Measurements from ENCODE around the gene KBTBD13.
"Not testable (repeated sequence)": the region's sequence is repeated elsewhere in the genome, so short reads cannot be mapped to it uniquely, and the experiment has no call there.

The KBTBD13 gene

DNA sequence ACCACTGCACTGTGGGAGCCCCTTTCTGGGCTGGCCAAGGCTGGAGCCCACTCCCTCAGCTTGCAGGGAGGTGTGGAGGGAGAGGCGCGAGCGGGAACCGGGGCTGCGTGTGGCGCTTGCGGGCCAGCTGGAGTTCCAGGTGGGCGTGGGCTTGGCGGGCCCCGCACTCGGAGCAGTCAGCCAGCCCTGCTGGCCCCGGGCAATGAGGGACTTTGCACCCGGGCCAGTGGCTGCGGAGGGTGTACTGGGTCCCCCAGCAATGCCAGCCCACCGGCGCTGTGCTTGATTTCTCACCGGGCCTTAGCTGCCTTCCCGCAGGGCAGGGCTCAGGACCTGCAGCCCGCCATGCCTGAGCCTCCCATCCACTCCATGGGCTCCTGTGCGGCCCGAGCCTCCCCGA, 1.6 kb upstream of the KBTBD13 start:
- peaks cover 33% of the 10 kb centered on the region for H3K27me3 Mint-ChIP-seq
- H3K4me3 Mint-ChIP-seq, H3K27ac Mint-ChIP-seq, H3K9me3 Mint-ChIP-seq, ATAC-seq, DNase-seq: not testable (repeated sequence)
- H3K4me1 Mint-ChIP-seq: peaks cover 12% of the 10 kb centered on the region

DNA sequence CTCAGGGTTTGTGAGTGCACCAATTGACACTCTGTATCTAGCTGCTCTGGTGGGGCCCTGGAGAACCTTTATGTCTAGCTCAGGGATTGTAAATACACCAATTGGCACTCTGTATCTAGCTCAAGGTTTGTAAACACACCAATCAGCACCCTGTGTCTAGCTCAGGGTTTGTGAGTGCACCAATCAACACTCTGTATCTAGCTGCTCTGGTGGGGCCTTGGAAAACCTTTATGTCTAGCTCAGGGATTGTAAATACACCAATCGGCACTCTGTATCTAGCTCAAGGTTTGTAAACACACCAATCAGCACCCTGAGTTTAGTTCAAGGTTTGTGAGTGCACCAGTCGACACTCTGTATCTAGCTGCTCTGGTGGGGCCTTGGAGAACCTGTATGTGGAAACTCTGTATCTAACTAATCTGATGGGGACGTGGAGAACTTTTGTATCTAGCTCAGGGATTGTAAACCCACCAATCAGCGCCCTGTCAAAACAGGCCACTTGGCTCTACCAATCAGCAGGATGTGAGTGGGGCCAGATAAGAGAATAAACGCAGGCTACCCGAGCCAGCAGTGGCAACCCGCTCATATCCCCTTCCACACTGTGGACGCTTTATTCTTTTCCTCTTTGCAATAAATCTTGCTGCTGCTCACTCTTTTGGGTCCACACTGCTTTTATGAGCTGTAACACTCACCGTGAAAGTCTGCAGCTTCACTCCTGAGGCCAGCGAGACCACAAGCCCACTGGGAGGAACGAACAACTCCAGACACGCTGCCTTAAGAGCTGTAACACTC, 745 bp upstream of the KBTBD13 start:
- H3K27ac Mint-ChIP-seq, H3K4me3 Mint-ChIP-seq, DNase-seq, H3K9me3 Mint-ChIP-seq, ATAC-seq: not testable (repeated sequence)
- Mint-ChIP-seq H3K4me1 (peaks cover 12% of the 10 kb centered on the region), H3K27me3 (peaks cover 31% of the 10 kb centered on the region)

DNA sequence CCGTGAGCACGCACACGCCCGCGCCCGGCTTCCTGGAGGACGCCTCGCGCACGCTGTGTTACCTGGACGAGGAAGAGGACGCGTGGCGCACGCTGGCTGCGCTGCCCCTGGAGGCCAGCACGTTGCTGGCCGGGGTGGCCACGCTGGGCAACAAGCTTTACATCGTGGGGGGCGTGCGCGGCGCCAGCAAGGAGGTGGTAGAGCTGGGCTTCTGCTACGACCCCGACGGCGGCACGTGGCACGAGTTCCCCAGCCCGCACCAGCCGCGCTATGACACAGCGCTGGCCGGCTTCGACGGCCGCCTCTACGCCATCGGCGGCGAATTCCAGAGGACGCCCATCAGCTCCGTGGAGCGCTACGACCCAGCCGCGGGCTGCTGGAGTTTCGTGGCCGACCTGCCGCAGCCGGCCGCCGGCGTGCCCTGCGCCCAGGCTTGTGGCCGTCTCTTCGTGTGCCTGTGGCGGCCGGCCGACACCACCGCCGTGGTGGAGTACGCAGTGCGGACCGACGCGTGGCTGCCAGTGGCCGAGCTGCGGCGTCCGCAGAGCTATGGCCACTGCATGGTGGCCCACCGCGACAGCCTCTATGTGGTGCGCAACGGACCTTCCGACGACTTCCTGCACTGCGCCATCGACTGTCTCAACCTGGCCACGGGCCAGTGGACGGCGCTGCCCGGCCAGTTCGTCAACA, 890 bp downstream of the KBTBD13 start:
- Mint-ChIP-seq H3K4me3 (peak overlapping the region in 1 of 2 donors; percentile 58), H3K9me3 (no peaks in the 10 kb centered on the region), H3K27me3 (peaks cover 47% of the 10 kb centered on the region), H3K27ac (no peak overlapping the region), H3K4me1 (peaks cover 24% of the 10 kb centered on the region)
- ATAC-seq: no peak
- no peak for DNase-seq

DNA sequence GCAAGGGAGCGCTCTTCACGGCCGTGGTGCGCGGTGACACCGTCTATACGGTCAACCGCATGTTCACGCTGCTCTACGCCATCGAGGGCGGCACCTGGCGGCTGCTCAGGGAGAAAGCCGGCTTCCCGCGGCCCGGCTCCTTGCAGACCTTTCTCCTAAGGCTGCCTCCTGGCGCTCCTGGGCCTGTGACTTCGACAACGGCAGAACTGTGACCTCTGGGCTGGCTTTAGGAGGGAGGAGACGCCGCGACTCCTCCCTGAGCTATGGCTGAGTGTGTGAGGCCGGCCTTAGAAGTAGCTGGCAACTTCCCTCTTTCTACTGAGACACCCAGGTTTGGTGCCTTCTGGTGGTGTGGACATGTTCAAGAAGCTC, 1.4 kb downstream of the KBTBD13 start:
- Mint-ChIP-seq H3K4me1 (peaks cover 29% of the 10 kb centered on the region), H3K9me3 (no peaks in the 10 kb centered on the region), H3K27me3 (peaks cover 53% of the 10 kb centered on the region), H3K4me3 (peak overlapping the region in 1 of 2 donors; percentile 58), H3K27ac (no peak overlapping the region)
- DNase-seq (peak; percentile 49 to 59), ATAC-seq (peak; percentile 84)

DNA sequence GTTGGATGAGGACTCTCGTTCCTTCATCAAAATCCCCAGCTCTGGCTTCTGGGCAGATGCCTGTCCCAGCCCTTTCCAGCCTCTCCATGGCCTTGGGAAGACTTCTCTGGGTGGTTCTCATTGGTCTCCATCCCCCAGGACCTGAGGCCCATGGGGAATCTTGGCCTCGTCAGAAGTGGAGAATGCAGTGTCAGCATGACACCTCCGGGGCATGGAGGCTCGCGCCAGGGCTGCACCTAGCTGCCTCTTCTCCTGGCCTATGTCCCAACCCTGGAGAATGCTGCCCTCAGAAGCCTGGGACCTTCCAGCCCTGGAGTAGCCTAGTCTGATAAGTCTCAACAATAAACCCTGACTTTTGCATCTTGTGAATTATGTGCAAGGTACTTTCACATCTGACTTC, 3.0 kb downstream of the KBTBD13 start:
- H3K27me3 Mint-ChIP-seq: peaks cover 69% of the 10 kb centered on the region
- peaks cover 30% of the 10 kb centered on the region for H3K4me1 Mint-ChIP-seq
- ATAC-seq (no peak), DNase-seq (no peak)
- H3K4me3 Mint-ChIP-seq: no peak overlapping the region
- no peak overlapping the region for H3K27ac Mint-ChIP-seq
- H3K9me3 Mint-ChIP-seq: no peaks in the 10 kb centered on the region

DNA sequence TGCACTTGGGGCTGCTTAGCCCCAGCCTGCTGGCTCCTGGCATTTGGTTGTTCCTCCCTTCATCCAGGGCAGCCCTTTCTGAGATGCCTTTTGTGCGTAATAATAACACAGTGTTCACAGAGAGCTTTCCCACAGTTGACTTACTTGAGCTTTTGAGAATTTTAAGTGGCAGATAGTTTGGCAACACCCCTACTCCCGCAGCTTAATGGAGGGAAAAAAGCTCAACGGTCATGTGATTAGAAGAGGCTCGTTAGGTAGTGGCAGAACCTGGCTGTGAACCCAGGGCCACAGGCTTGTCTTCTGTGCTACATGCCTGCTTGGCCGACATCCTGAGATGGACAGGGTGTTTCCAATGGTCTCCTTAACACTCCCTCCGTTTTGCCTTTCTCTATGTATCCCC, 4.7 kb downstream of the KBTBD13 start:
- DNase-seq (no peak), ATAC-seq (no peak)
- Mint-ChIP-seq H3K27me3 (peaks cover 64% of the 10 kb centered on the region), H3K27ac (no peak overlapping the region), H3K4me1 (peaks cover 28% of the 10 kb centered on the region), H3K4me3 (no peak overlapping the region), H3K9me3 (no peaks in the 10 kb centered on the region)

DNA sequence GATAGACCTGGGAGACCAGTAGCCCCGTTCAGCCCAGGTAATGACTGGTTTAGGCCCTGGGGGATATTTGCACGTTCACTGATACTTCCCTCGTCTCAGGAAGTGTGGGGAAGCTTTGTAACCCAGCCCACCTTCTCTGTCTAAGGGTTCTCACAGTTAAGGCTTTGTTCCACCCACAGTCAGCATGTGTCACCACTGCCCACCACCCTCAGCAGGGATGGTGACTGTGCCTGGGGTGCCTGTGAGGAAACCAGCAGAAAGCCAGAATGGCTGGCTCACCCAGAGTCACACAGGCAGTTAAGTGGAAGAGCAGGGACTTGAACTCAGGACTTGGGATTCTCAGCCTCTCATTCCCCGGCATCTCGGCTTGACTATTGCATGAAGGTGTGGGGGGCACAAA, 5.2 kb downstream of the KBTBD13 start:
- ATAC-seq (peak; percentile 44), DNase-seq (no peak)

DNA sequence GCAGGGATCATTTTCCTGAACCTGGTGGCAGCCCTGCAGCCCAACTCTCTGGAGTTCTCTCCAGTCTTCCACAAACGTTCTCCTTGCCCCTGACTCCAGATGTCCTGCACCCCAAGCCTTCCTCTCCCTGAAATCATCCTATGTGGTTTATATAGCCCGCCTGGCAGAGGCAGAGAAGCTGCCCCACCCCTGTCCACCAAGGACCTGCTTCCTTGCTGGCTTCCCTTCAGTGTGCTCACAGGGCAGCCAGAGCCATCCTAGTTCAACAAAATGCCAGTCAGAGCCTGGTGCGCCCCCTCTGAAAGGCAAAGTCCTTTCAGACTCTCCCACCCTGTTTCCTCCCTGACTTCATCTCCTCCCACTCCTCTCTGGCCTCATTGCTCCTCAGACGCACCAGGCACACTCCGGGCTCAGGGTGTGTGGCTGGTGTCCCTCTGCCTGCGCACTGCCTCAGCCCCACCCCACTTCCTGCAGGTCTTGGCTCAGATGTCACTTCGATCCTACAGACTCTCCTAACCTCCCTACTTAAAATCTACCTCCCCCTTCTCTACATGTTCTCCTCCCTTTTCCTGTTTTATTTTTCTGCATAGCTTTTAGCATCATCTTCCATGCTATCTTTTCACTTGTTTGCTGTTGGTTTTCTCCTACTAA, 5.9 kb downstream of the KBTBD13 start:
- Mint-ChIP-seq H3K9me3 (no peaks in the 10 kb centered on the region), H3K4me1 (peaks cover 27% of the 10 kb centered on the region), H3K27me3 (peaks cover 60% of the 10 kb centered on the region), H3K4me3 (peak overlapping the region in 1 of 2 donors; percentile 15), H3K27ac (peak overlapping the region in 1 of 2 donors; percentile 87)
- DNase-seq (no peak), ATAC-seq (peak; percentile 68)

More for the DNA sequence above, 5.2 kb downstream of the KBTBD13 start:
- Mint-ChIP-seq H3K27me3 (peaks cover 61% of the 10 kb centered on the region), H3K4me1 (peaks cover 27% of the 10 kb centered on the region), H3K9me3 (no peaks in the 10 kb centered on the region), H3K4me3 (no peak overlapping the region), H3K27ac (peak overlapping the region in 1 of 2 donors; percentile 56)

DNA sequence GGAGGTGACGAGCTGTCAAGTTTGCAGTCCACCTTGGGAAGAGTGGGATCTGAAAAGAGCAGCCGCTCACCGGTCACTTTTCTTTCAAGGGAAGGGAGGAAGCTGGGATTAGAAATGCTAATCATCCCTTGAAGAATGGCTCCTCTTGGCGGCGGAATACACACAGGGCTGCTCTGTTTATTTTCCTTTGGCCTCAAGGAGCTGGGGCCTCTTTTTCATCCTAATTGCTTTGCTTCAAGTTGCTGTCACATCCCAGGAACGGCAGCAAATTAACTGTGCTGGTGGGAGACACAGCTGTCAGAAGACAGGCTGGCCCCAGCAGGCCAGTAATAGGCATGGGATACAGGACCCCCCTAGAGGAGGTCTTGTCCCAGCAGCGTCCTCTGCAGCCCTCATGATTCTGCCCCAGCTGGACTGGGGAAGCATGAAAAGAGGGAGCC, 6.7 kb downstream of the KBTBD13 start:
- no peak for DNase-seq
- H3K4me1 Mint-ChIP-seq: peaks cover 18% of the 10 kb centered on the region
- H3K27ac Mint-ChIP-seq: no peak overlapping the region
- no peak for ATAC-seq
- H3K4me3 Mint-ChIP-seq: no peak overlapping the region
- no peaks in the 10 kb centered on the region for H3K9me3 Mint-ChIP-seq
- H3K27me3 Mint-ChIP-seq: peaks cover 51% of the 10 kb centered on the region

DNA sequence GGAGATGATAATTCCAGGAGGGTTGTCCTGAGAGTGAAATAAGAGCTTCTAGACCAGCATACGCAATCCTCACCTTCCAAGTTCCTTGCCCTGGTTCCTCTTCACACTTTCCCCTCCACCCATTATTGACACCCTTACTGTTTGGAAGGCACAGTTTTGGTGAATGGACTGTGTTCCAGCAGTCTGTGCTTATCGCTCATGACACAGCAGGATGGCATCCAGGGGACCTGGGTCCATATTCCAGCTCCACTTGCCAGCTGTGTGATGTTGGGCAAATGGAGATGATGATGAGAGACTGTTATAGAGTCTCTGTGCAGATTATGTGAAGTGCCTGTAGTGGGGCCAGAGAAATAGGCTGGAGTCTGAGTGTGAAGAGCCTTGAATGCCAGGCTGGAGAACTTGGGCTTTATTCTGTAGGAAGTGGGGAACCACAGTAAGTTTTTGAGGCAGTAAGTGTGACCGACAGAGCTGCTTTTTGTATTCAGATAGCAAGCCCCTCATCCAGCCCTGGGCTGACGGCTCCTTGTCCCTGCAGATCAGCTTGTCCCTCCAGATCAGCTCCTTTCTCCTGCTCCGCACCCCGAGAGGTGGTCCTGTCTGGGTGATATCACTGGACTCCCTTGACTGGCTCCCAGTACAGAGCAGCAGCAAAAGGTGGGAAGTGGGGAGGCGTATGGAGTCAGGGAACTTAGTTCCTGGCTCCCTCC, 8.1 kb downstream of the KBTBD13 start:
- Mint-ChIP-seq H3K4me3 (no peak overlapping the region), H3K9me3 (no peaks in the 10 kb centered on the region), H3K27me3 (peaks cover 38% of the 10 kb centered on the region), H3K4me1 (peaks cover 18% of the 10 kb centered on the region), H3K27ac (no peak overlapping the region)
- no peak for DNase-seq
- no peak for ATAC-seq

DNA sequence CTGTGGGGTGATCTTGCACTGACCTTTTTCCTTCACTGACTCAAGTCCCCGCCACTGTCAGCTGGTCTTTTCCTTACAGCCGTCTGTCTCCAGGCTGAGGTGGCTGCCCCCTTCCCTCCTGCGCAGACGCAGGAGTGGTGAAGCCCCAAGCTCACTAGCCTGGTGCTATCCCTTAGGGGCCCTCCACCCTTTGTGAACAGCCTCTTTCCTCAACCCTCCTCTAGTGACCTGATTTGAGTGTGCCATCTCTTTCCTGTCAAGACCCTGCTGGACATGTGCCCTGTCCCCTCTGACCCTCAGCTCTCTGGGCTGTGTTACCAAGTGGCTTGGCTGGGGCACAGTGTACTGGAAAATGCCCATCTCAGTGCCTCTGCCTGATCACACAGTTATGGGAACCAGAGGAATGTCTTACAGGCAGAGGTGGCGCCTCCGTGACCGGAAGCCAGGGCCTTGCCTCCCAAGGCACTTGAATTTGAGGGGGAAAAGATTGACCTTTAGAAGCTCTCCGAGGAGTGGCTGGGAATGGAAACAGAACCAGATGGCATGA, 8.7 kb downstream of the KBTBD13 start:
- H3K27me3 Mint-ChIP-seq: peaks cover 38% of the 10 kb centered on the region
- no peaks in the 10 kb centered on the region for H3K9me3 Mint-ChIP-seq
- ATAC-seq (no peak), DNase-seq (no peak)
- no peak overlapping the region for H3K27ac Mint-ChIP-seq
- H3K4me1 Mint-ChIP-seq: peaks cover 18% of the 10 kb centered on the region
- H3K4me3 Mint-ChIP-seq: no peak overlapping the region

DNA sequence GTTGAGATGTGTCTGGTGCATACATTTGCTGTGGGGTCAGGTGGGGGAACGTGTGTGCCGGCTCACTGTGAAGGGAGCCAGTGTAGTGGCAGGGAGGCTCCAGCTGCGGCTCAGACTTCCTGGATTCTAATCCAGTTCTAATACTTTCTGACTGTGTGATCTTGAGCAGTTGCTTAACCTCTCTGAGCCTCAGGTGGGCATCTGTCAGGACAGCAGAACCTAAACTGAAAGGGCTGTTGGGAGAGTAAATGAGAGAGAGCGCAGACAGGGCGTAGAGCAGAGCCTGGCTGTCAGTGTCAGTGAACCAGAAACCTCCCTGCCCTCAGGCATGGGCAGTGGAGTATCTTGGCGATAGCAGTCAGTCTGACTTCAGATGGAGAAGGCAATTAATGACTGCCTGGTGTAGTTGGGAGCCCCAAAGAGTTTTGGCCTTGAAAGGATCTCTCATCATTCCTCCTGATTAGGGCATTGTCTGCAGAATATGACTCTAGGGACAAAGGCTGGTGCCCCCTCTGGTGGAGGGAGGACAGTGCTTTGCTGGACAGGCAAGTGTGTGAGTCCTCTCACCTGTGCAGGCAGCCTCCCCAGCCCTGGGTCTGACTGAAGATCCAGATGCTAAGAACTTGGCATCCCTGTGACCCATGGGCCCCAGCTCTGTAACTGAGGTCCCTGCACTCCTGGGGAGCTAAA, 9.6 kb downstream of the KBTBD13 start:
- no peak for DNase-seq
- no peak overlapping the region for H3K4me3 Mint-ChIP-seq
- H3K9me3 Mint-ChIP-seq: no peaks in the 10 kb centered on the region
- no peak overlapping the region for H3K27ac Mint-ChIP-seq
- peaks cover 18% of the 10 kb centered on the region for H3K4me1 Mint-ChIP-seq
- H3K27me3 Mint-ChIP-seq: peaks cover 35% of the 10 kb centered on the region
- ATAC-seq: peak; percentile 48

DNA sequence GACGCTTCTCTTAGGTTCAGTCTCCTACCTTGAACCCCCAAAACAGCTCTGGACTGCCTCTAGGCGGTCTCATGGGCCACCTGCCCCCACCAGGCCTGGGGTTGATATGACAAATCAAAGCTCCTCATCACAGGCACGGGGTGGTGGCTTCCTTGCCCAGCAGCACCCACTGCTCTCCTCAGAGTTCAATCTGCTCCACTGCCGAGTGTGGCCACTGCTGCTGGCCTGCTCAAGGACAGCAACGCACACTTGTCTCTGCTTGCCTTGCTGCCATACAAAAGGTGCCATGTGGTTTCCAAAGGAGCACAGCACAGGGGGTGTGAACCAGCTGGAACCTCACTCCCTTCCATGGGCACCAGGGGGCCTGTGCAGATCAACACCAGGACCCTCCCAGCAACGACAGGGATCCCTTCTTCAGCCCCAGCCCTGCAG, 10.2 kb downstream of the KBTBD13 start:
- Mint-ChIP-seq H3K4me3 (no peak overlapping the region), H3K27me3 (peaks cover 29% of the 10 kb centered on the region), H3K9me3 (no peaks in the 10 kb centered on the region), H3K27ac (no peak overlapping the region), H3K4me1 (peaks cover 14% of the 10 kb centered on the region)
- ATAC-seq (peak; percentile 4), DNase-seq (no peak)

DNA sequence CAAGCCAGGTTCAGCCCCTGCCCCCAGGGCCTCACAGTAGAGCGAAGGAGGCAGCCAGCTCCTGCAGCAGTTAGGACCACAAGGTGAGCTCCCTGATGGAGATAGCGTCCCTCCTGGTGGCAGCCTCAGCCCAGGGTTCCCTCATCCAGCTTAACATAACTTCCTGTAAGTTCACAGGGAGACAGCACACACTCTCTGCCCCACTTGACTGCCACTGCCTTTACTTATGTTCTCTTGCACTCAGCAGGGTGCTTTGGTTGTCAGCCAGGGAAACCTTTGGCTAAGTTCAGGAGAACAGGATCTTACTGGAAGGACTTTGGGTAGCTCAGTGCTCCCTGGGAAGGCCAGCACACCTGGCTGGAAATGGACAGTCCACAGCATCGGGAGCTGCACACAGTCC, 10.9 kb downstream of the KBTBD13 start:
- ATAC-seq (no peak), DNase-seq (no peak)
- H3K27ac Mint-ChIP-seq: no peak overlapping the region
- no peaks in the 10 kb centered on the region for H3K9me3 Mint-ChIP-seq
- H3K27me3 Mint-ChIP-seq: peaks cover 22% of the 10 kb centered on the region
- no peak overlapping the region for H3K4me3 Mint-ChIP-seq
- peaks cover 7% of the 10 kb centered on the region for H3K4me1 Mint-ChIP-seq
